ENCODE results near the gene UGT1A10.

UGT1A10 gene

DNA sequence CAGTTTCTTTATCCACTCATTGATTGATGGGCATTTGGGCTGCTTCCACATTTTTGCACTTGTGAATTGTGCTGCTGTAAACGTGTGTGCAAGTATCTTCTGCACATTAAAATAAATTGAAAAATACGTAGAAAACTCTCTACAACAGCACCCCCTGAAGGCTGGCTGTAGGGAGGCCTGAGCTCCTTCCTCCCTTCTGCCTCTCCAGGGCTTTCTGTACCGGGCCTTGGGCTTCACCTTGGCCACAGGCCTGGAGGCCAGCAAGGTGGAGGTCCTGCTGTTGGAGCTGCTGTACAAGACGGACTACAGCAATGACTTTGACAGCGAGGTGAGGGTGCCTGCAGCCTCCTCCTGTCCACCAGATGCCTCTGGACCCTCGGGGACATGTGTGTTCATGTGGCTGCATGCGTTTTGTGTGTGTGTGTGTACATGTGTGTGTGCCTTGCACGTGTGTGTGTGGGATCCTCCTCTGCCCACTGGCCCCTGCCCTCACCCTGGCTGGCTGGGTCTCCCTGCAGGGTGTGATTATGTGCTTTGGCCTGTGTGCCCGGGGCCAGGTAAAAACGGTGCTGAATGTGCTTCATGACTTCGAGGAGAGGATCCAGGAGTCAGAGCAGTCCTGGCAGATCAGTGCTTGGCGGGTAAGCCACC, 171.1 kb downstream of the UGT1A10 start:
- Histone ChIP-seq H3K79me2 (ENCODE audit: insufficient read depth, low read length) (no peaks in the 10 kb centered on the region), H3K4me2 (ENCODE audit: insufficient read depth, low read length) (no peak overlapping the region), H3K27ac (ENCODE audit: low read length) (no peak overlapping the region), H2AFZ (ENCODE audit: low read depth, low read length) (no peak overlapping the region), H3K9me3 (ENCODE audit: insufficient read depth, low read length, severe bottlenecking) (no peaks in the 10 kb centered on the region), H3K36me3 (ENCODE audit: insufficient read depth, low read length) (no peaks in the 10 kb centered on the region), H3K27me3 (ENCODE audit: insufficient read depth, low read length, poor library complexity) (peaks cover 36% of the 10 kb centered on the region), H3K4me1 (ENCODE audit: insufficient read depth, low read length) (no peaks in the 10 kb centered on the region), H4K20me1 (ENCODE audit: insufficient read depth, low read length) (peaks cover 3% of the 10 kb centered on the region; the same call in 1 of the 2 replicates), H3K4me3 (ENCODE audit: low read depth in 1 of 2, low read length in 2 of 2) (no peak overlapping the region), H3K9ac (ENCODE audit: low read depth, low read length) (no peak overlapping the region)
- TF ChIP-seq, protein P1, sequence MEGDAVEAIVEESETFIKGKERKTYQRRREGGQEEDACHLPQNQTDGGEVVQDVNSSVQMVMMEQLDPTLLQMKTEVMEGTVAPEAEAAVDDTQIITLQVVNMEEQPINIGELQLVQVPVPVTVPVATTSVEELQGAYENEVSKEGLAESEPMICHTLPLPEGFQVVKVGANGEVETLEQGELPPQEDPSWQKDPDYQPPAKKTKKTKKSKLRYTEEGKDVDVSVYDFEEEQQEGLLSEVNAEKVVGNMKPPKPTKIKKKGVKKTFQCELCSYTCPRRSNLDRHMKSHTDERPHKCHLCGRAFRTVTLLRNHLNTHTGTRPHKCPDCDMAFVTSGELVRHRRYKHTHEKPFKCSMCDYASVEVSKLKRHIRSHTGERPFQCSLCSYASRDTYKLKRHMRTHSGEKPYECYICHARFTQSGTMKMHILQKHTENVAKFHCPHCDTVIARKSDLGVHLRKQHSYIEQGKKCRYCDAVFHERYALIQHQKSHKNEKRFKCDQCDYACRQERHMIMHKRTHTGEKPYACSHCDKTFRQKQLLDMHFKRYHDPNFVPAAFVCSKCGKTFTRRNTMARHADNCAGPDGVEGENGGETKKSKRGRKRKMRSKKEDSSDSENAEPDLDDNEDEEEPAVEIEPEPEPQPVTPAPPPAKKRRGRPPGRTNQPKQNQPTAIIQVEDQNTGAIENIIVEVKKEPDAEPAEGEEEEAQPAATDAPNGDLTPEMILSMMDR (IDR thresholded peaks at IDR 0.05; ENCODE audit: borderline replicate concordance, extremely low read depth, low read length, poor library complexity, severe bottlenecking), result peak; percentile 18
- TF ChIP-seq EZH2 (IDR thresholded peaks at IDR 0.05; ENCODE audit: borderline replicate concordance, low read depth, low read length, severe bottlenecking), result no peak
- DNase-seq (no peak), ATAC-seq (ENCODE audit: insufficient read depth, low read depth) (no peak)

DNA sequence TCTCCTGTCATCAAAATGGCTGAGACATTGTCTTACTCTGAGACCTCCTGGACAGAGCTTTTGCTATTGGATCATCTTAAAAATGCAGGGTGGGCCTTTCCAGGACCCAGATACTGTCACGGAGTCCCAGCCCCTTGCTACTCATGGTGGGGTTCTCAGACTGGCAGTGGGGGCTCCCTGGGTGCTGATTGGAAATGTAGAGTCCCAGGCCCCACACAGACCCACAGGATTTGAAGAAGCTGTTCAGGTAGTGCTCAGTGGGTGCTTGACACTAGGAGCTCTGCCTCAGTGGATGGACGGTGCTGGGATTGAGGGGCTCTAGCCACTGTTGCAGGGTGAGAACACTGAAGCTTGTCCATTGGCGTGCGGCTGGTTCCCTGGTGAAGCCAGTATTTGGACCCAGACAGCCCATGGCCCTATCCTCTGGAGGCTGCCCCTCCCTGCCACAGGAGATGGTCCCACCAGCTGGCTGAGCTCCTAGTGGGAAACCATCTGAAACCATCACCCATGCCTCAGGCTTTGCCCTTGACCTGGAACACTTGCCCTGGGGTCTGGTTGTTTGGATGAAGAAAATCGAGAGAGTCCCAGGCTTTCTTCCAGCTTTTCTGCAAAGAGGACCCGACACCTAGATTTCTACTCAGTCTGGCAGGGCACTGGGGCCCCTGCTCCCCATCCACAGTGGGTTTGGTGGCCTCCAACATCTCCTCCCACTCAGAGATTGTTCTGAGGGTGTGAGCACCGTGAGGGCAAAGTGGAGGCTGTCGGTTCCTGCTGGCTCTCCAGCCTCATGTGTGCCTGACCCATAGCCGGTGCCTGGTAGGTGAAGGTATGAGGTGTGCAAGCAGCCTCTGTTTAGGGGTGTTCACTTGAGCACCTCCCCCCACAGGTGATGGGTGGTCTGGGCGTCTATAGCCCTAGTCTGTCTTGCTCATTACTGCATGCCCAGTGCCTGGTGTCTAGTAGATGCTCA, 172.0 kb downstream of the UGT1A10 start:
- no peaks in the 10 kb centered on the region for H3K4me1 ChIP-seq (ENCODE audit: insufficient read depth, low read length)
- no peaks in the 10 kb centered on the region for H3K9me3 ChIP-seq (ENCODE audit: insufficient read depth, low read length, severe bottlenecking)
- H3K9ac ChIP-seq (ENCODE audit: low read depth, low read length), result no peak overlapping the region
- H3K79me2 ChIP-seq (ENCODE audit: insufficient read depth, low read length), result no peaks in the 10 kb centered on the region
- peaks cover 3% of the 10 kb centered on the region; the same call in 1 of the 2 replicates for H4K20me1 ChIP-seq (ENCODE audit: insufficient read depth, low read length)
- H3K4me3 ChIP-seq (ENCODE audit: low read depth in 1 of 2, low read length in 2 of 2), result no peak overlapping the region
- no peaks in the 10 kb centered on the region for H3K36me3 ChIP-seq (ENCODE audit: insufficient read depth, low read length)
- H3K4me2 ChIP-seq (ENCODE audit: insufficient read depth, low read length), result no peak overlapping the region
- TF ChIP-seq EZH2 (IDR thresholded peaks at IDR 0.05; ENCODE audit: borderline replicate concordance, low read depth, low read length, severe bottlenecking), result no peak
- TF ChIP-seq, protein P1 (IDR thresholded peaks at IDR 0.05; ENCODE audit: borderline replicate concordance, extremely low read depth, low read length, poor library complexity, severe bottlenecking), result no peak
- peaks cover 36% of the 10 kb centered on the region for H3K27me3 ChIP-seq (ENCODE audit: insufficient read depth, low read length, poor library complexity)
- ATAC-seq (ENCODE audit: insufficient read depth, low read depth), result no peak
- no peak for DNase-seq
- H2AFZ ChIP-seq (ENCODE audit: low read depth, low read length), result no peak overlapping the region
- H3K27ac ChIP-seq (ENCODE audit: low read length), result no peak overlapping the region

DNA sequence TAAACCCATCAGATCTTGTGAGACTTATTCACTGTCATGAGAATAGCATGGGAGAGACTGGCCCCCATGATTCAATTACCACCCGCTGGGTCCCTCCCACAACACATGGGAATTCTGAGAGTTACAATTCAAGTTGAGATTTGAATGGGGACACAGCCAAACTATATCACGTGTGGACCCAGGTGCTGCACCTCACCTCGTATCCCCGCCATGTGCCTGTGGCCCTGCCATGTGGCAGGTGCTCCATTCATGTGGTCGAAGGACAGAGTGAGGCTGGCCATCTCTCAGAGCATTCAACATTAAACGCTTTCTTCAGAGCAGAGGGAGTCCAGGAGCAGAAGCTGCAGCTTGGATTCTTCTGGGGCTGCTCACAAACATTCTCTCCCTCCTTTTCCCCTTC, 174.1 kb downstream of the UGT1A10 start:
- H3K4me1 ChIP-seq (ENCODE audit: insufficient read depth, low read length), result no peaks in the 10 kb centered on the region
- peaks cover 42% of the 10 kb centered on the region for H3K27me3 ChIP-seq (ENCODE audit: insufficient read depth, low read length, poor library complexity)
- H3K9me3 ChIP-seq (ENCODE audit: insufficient read depth, low read length, severe bottlenecking), result no peaks in the 10 kb centered on the region
- H2AFZ ChIP-seq (ENCODE audit: low read depth, low read length), result no peak overlapping the region
- H3K27ac ChIP-seq (ENCODE audit: low read length), result no peak overlapping the region
- no peaks in the 10 kb centered on the region for H3K36me3 ChIP-seq (ENCODE audit: insufficient read depth, low read length)
- TF ChIP-seq EZH2 (IDR thresholded peaks at IDR 0.05; ENCODE audit: borderline replicate concordance, low read depth, low read length, severe bottlenecking), result no peak
- TF ChIP-seq, protein P1 (IDR thresholded peaks at IDR 0.05; ENCODE audit: borderline replicate concordance, extremely low read depth, low read length, poor library complexity, severe bottlenecking), result no peak
- peaks cover 3% of the 10 kb centered on the region; the same call in 1 of the 2 replicates for H4K20me1 ChIP-seq (ENCODE audit: insufficient read depth, low read length)
- H3K9ac ChIP-seq (ENCODE audit: low read depth, low read length), result no peak overlapping the region
- no peak overlapping the region for H3K4me2 ChIP-seq (ENCODE audit: insufficient read depth, low read length)
- H3K79me2 ChIP-seq (ENCODE audit: insufficient read depth, low read length), result no peaks in the 10 kb centered on the region
- no peak overlapping the region for H3K4me3 ChIP-seq (ENCODE audit: low read depth in 1 of 2, low read length in 2 of 2)
- DNase-seq (no peak), ATAC-seq (ENCODE audit: insufficient read depth, low read depth) (no peak)
